Esophagus squamous epithelium (tissue), 5 donors: ENCODE data around the gene SINHCAF. TPM values are rescaled to one million over a fixed set of nuclear protein-coding genes. Genes with fewer than 3 reads are reported as not detected.

Source experiments
- DNase-seq: peaks from one replicate; lab custom pipeline; 2025; lab: John Stamatoyannopoulos, UW
- H3K27ac ChIP-seq, 4 donors: fragments of 200-600 bp; sonication (generic); one replicate each; pipeline ENCODE4 v1.5.1; 2016 to 2019; ENCODE audit warnings: mild to moderate bottlenecking in 1 of 4
- H3K27me3 ChIP-seq, 4 donors: fragments of 200-600 bp; sonication (generic); 1 replicate in 3 of 4; 2 replicates in 1 of 4; pipeline versions ENCODE4 v1.5.1 to v1.6.0; 2017 to 2021; ENCODE audit warnings: antibody characterized with exemption in 1 of 4
- H3K36me3 ChIP-seq, 3 donors: fragments of 200-600 bp; sonication (generic); one replicate each; pipeline ENCODE4 v1.5.1; 2016 to 2019
- H3K4me1 ChIP-seq, 3 donors: fragments of 200-600 bp; sonication (generic); one replicate each; pipeline ENCODE4 v1.5.1; 2017 to 2019
- H3K4me3 ChIP-seq, 4 donors: fragments of 200-600 bp; sonication (generic); 1 replicate in 3 of 4; 2 replicates in 1 of 4; pipeline ENCODE4 v1.5.1; 2016 to 2019; ENCODE audit warnings: mild to moderate bottlenecking in 2 of 4, moderate library complexity in 1 of 4
- H3K9me3 ChIP-seq, 3 donors: fragments of 200-600 bp; sonication (generic); one replicate each; pipeline ENCODE4 v1.5.1; 2016 to 2019
- POLR2A ChIP-seq, 4 donors: fragments of 450-650 bp; IDR thresholded peaks; one replicate each; pipeline ENCODE4 v1.6.1; 2017; ENCODE audit warnings: antibody characterized with exemption in 4 of 4, mild to moderate bottlenecking in 4 of 4, moderate library complexity in 3 of 4
- WGBS, 2 donors: methylation state at CpG; one replicate each; pipeline ENCODE4 v1.1.5; 2018; 5-methylcytosine and 5-hydroxymethylcytosine counted together
- intact Hi-C: fragments of 100-400 bp; cut with DNase I; formaldehyde crosslinking; loops from one replicate; pipeline ENCODE4 v1.15.0; 2022
- total RNA-seq, 4 donors: library from RNA; depleted of rRNA; stranded (reverse); fragments of >200 nt; gene quantifications; one replicate each; pipeline ENCODE4 v1.1.0, GENCODE V29; 2016
- TF ChIP-seq, protein P1 (sequence below), 6 experiments: fragments of 450-650 bp in 4 of 6; fragments of 200-600 bp in 2 of 6; sonication (generic) in 2 of 6; IDR thresholded peaks; one replicate each; pipeline ENCODE4 v1.5.1; 2016 to 2019; ENCODE audit warnings: antibody characterized with exemption in 6 of 6, mild to moderate bottlenecking in 4 of 6, moderate library complexity in 4 of 6
- donor health status: DM: yes; HTN: yes; CAD: no.

The SINHCAF gene
- total RNA-seq, 4 donors from 2014 or later: 52.2 to 71.9 (median 62.0) TPM

DNA sequence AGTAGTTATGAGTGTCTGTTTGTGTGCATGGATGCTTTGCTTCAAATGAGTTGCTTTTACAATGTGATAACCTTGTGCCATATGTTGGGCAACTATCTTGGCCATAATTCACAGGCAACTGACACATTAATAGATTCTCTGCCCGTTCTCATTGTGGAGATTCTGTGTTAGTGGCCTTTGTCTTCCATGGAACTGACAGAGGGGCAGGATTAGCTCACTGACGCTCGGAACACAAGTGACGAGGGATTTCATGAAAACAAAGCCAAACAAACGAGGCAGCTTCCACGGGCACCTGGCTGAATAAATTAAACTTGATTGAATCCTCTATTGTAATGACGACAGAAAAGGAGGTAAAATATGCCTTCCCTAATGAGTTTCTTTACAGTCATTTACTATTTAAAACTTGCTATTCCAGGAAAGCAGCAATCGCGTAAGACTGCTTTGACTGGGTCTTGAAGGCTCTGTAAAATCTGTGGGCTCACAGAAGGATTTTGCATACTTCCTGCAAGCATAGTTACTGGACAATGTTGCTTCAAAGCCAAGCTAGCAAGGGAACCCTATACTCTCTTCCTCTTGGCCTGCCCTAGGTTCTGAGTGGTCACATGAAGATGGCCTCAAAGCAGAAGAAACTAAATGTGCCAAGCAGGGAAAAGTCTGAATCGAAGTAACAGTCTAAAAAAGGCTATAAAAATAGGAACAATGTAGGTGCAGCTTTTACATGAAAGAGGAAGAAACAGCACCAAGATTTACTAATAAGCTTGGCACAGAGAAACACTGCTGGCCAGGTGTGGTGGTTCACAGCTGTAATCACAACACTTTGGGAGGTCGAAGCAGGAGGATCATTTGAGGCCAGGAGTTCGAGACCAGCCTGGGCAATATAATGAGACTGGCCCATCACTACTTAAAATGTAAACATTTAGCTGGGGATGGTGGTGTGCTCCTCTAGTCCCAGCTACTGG is 28.1 kb upstream of the SINHCAF start:
- 47 to 51% methylated on average over 12 of the region's 12 CpGs for WGBS, 2 donors
- TF ChIP-seq, protein P1, sequence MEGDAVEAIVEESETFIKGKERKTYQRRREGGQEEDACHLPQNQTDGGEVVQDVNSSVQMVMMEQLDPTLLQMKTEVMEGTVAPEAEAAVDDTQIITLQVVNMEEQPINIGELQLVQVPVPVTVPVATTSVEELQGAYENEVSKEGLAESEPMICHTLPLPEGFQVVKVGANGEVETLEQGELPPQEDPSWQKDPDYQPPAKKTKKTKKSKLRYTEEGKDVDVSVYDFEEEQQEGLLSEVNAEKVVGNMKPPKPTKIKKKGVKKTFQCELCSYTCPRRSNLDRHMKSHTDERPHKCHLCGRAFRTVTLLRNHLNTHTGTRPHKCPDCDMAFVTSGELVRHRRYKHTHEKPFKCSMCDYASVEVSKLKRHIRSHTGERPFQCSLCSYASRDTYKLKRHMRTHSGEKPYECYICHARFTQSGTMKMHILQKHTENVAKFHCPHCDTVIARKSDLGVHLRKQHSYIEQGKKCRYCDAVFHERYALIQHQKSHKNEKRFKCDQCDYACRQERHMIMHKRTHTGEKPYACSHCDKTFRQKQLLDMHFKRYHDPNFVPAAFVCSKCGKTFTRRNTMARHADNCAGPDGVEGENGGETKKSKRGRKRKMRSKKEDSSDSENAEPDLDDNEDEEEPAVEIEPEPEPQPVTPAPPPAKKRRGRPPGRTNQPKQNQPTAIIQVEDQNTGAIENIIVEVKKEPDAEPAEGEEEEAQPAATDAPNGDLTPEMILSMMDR (IDR thresholded peaks at IDR 0.05): no peak
- TF ChIP-seq POLR2A (IDR thresholded peaks at IDR 0.05): no peak
- DNase-seq: no peak
- no peaks in the 10 kb centered on the region for H3K9me3 ChIP-seq
- peaks cover 0 to 5% (median 0%) of the 10 kb centered on the region in 3 donors for H3K4me1 ChIP-seq
- no peak overlapping the region for H3K4me3 ChIP-seq
- no peak overlapping the region for H3K27ac ChIP-seq
- H3K27me3 ChIP-seq: no peaks in the 10 kb centered on the region
- no peaks in the 10 kb centered on the region for H3K36me3 ChIP-seq
- intact Hi-C loops: no loop called here

DNA sequence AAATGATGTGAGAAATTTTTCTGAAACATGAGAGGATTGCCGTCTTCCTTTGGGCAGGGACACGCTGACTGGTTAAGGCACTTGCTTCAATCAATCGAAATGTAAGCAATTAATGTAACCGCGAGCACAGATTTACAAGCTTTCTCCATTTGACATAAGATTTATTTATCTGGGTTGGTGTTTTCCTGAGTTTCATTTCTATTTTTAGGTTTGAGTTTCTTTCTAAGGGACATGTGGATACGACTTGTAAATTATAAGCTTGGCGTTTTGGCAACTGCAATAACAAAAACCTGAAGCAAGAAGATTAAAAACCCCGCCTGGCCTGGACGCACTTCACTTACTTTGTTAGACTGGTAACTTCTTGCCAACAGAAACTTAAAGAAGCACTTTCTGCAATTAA is 20.3 kb upstream of the SINHCAF start:
- no peaks in the 10 kb centered on the region for H3K9me3 ChIP-seq
- no peak overlapping the region for H3K4me3 ChIP-seq
- no peak for TF ChIP-seq POLR2A (IDR thresholded peaks at IDR 0.05)
- TF ChIP-seq, protein P1 (IDR thresholded peaks at IDR 0.05): no peak
- H3K4me1 ChIP-seq: peaks cover 0 to 14% (median 0%) of the 10 kb centered on the region in 3 donors
- H3K27ac ChIP-seq: no peak overlapping the region
- intact Hi-C loops: no loop called here
- no peaks in the 10 kb centered on the region for H3K27me3 ChIP-seq
- H3K36me3 ChIP-seq: no peaks in the 10 kb centered on the region
- DNase-seq: no peak
- 25% methylated on average over 9 of the region's 9 CpGs for WGBS, 2 donors

DNA sequence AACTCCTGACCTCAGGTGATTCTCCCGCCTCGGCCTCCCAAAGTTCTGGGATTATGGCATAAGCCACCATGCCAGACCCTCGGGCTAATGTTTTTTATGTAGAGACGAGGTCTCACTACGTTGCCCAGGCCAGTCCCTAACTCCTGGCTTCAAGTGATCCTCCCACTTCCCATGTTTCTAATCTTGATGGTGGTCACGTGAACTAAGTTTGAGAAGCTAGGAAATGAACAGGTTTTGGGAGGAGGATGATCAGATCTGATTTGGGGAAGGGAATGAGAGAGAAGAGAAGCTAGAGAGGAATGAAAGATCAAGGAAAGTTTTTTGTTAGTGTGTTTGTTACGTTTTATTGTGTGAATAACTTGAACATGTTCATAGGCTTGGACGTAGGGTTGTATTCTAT is 17.2 kb upstream of the SINHCAF start:
- 82 to 83% methylated on average over 5 to 7 of the region's 8 CpGs for WGBS, 2 donors
- no peak for TF ChIP-seq POLR2A (IDR thresholded peaks at IDR 0.05)
- TF ChIP-seq, protein P1 (IDR thresholded peaks at IDR 0.05): no peak
- no peak overlapping the region for H3K4me3 ChIP-seq

DNA sequence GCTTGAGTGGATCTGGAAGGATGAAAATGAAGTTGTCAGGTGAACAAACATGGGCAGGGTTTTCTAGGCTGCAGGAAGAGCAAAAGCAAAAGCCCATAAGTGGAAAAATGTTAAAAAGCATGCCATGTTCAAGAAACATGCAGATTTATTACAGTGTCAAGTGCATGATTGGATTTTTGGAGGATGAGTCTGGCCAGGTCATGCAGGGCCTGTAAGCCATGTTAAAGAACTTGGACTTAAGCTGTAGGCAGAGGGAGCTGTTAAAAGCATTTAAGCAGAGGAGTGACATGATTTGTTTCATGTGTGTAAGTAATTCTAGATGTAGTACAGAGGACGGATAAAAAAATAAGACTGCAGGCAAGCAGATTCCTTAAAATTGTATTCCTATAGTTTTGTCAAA is 16.3 kb upstream of the SINHCAF start:
- TF ChIP-seq POLR2A (IDR thresholded peaks at IDR 0.05): no peak
- TF ChIP-seq, protein P1 (IDR thresholded peaks at IDR 0.05): no peak
- Histone ChIP-seq H3K4me1 (peaks cover 0 to 14% (median 0%) of the 10 kb centered on the region in 3 donors), H3K9me3 (no peaks in the 10 kb centered on the region), H3K36me3 (no peaks in the 10 kb centered on the region), H3K27me3 (no peaks in the 10 kb centered on the region), H3K27ac (no peak overlapping the region), H3K4me3 (no peak overlapping the region)
- WGBS, 2 donors: 85 to 96% methylated on average over 1 of the region's 1 CpG
- no peak for DNase-seq
- intact Hi-C loops: no loop called here

More for the DNA sequence above, 17.2 kb upstream of the SINHCAF start:
- Histone ChIP-seq H3K27me3 (no peaks in the 10 kb centered on the region), H3K36me3 (no peaks in the 10 kb centered on the region), H3K27ac (no peak overlapping the region), H3K4me1 (peaks cover 0 to 14% (median 0%) of the 10 kb centered on the region in 3 donors), H3K9me3 (no peaks in the 10 kb centered on the region)
- intact Hi-C loops: no loop called here
- no peak for DNase-seq
